Erythroblast (primary cell): ENCODE results near the gene ALDOB.

Source experiments
- GATA1 ChIP-seq: IDR thresholded peaks from 2 replicates; pipeline ENCODE4 v1.6.1; 2011; ENCODE audit warnings: low read depth, mild to moderate bottlenecking, control low read depth, low read length, moderate library complexity
- POLR2A ChIP-seq: IDR thresholded peaks from 2 replicates; pipeline ENCODE4 v1.6.1; 2011; ENCODE audit warnings: mild to moderate bottlenecking, low read length

GRCh38 chr9:101387871-101388506 lies 47.6 kb downstream of the ALDOB start:
- no peak for TF ChIP-seq POLR2A
- TF ChIP-seq GATA1, result no peak
